GM20431 (cell line): ENCODE measurements around the gene KCNIP3.

Experiments
- in situ Hi-C: fragments of 300-500 bp; cut with MseI, MboI; formaldehyde crosslinking; loops from one replicate; pipeline ENCODE4 v1.15.0; 2020; ENCODE audit warnings: low sequenced_read_pairs; ENCODE audit not compliant: unreplicated experiment

Gene KCNIP3

GRCh38 chr2:95274291-95275150 lies 22.6 kb upstream of the KCNIP3 start, which contains the start of gene PROM2:
Gene PROM2 (plus strand): TSS chr2:95274449. CDS start chr2:95274586, 137 bp downstream.
- in situ Hi-C loops = no loop called here

GRCh38 chr2:95275151-95275515 lies 22.0 kb upstream of the KCNIP3 start:
- in situ Hi-C loops = no loop called here

- in situ Hi-C loops = no loop called here
These were observed 21.4 kb upstream of the KCNIP3 start for GRCh38 chr2:95275601-95276243.

GRCh38 chr2:95276244-95276887 lies 20.8 kb upstream of the KCNIP3 start:
- in situ Hi-C loops = no loop called here

GRCh38 chr2:95276888-95277245 lies 20.3 kb upstream of the KCNIP3 start:
- in situ Hi-C loops = no loop called here

- in situ Hi-C loops = no loop called here
These were observed 19.8 kb upstream of the KCNIP3 start for GRCh38 chr2:95277246-95277906.

- in situ Hi-C loops = no loop called here
These were observed 19.1 kb upstream of the KCNIP3 start for GRCh38 chr2:95278051-95278471.

- in situ Hi-C loops = no loop called here
These were observed 18.4 kb upstream of the KCNIP3 start for GRCh38 chr2:95278637-95279225.

- in situ Hi-C loops = no loop called here
These were observed 17.6 kb upstream of the KCNIP3 start for GRCh38 chr2:95279435-95280035.

GRCh38 chr2:95281071-95281470 lies 16.1 kb upstream of the KCNIP3 start:
- in situ Hi-C loops = no loop called here

- in situ Hi-C loops = no loop called here
These were observed 15.4 kb upstream of the KCNIP3 start for GRCh38 chr2:95281786-95282185.

GRCh38 chr2:95282458-95282857 lies 14.7 kb upstream of the KCNIP3 start:
- in situ Hi-C loops = no loop called here

GRCh38 chr2:95283562-95283961 lies 13.6 kb upstream of the KCNIP3 start:
- in situ Hi-C loops = no loop called here

- in situ Hi-C loops = no loop called here
These were observed 12.1 kb upstream of the KCNIP3 start for GRCh38 chr2:95284886-95285541.

- in situ Hi-C loops = no loop called here
These were observed 11.6 kb upstream of the KCNIP3 start for GRCh38 chr2:95285542-95285932.

GRCh38 chr2:95287336-95287735 lies 9.8 kb upstream of the KCNIP3 start:
- in situ Hi-C loops = no loop called here

GRCh38 chr2:95287806-95288205 lies 9.3 kb upstream of the KCNIP3 start:
- in situ Hi-C loops = no loop called here

GRCh38 chr2:95289253-95289652 lies 7.9 kb upstream of the KCNIP3 start:
- in situ Hi-C loops = no loop called here

GRCh38 chr2:95291222-95291621 lies 5.9 kb upstream of the KCNIP3 start:
- in situ Hi-C loops = no loop called here
